Measurements from ENCODE around the gene ATXN7L1.
A peak's percentile ranks its signal among the peaks of the same experiment; 100 is the strongest.
"Not testable (repeated sequence)": the region's sequence is repeated elsewhere in the genome, so short reads cannot be mapped to it uniquely, and the experiment has no call there.

The ATXN7L1 gene

GRCh38 chr7:105731042-105731441 is 145.4 kb downstream of the ATXN7L1 start:
- DNase-seq = no peak

DNA sequence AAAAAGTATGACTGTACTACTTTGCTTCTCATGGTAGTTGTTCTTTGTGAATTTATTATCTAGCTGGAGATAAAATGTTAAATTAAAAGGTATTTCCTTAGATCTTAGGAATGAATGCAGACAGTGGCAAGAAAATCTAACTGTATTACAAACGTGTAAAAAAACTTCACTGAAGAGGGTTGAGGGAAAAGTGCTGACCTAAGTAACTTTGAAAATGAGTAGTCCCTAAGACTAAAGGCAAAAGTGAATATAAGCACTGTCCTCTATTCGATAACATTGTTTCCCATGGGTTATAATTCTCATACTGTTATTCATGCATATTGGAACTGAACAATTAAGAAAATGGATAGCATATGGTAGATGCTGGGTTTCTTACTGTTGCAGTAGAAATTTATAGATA is 148.4 kb downstream of the ATXN7L1 start:
- DNase-seq = no peak

GRCh38 chr7:105724688-105725087 is 151.7 kb downstream of the ATXN7L1 start:
- no peak for DNase-seq

- no peak for DNase-seq
Observed at GRCh38 chr7:105723572-105723971, 152.8 kb downstream of the ATXN7L1 start.

DNA sequence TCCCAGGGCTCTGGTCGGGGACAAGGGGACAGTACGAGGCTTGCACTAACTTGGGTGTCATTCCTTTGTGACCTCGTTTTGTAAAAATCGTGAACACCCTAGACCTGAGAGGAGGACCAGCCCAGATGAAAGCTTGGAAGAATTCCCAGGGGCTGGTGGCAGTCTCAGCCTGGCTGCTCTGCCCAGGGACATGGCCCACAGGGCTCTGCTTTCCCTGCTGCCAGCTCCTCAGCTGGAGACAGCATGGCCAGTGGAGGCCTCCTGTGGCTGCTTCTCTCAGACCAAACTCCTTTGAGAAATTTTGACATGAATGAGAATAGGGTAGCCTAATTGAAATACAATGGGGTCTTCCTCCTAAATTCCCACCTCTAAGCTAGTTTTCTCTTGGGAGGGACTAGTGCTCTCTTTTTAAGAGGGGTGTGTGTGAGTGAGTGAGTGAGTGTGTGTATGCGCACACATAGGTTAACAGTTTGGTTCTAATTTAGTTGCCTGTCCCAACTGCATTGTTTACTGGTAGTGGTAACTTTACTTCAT is 154.8 kb downstream of the ATXN7L1 start:
- DNase-seq = no peak

DNA sequence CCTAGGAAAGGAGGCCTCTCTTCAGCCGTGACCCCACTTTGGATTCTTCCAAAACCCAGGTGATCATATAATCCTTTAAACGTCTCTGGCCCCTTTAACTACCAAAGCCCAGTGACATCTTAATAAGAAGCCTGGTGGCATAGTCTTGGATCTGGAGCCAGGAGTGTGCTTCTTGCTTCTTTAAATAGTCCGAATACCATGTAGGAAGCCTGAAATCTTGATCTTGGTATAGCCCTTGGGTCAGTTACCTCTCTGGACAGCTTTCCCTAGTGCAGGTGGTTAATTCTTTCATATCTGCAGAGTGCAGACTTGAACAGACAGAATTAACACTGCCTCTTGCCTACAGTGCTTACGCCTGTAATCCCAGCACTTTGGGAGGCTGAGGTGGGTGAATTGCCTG is 156.5 kb downstream of the ATXN7L1 start:
- DNase-seq = no peak

DNA sequence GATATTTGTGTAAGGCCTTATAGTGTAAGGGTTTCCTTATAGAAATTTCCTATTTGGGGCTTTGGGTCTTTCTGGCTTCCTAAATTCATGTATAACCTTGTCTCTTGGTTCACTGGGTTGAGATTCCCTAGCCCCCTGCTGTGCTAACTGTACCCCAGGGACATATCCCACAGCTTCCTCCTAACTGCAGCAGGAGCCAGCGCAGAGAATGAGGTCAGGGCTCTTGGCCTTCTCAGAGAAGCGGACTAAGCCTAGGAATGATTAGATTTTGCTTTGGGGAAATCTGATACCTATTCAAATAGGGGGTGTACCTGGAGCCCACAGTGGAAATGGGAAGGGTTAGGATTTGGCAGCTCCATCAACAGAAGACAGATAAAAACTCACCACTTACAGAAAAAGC is 157.0 kb downstream of the ATXN7L1 start:
- DNase-seq = no peak

GRCh38 chr7:105718511-105718925 is 157.9 kb downstream of the ATXN7L1 start:
- DNase-seq = no peak

DNA sequence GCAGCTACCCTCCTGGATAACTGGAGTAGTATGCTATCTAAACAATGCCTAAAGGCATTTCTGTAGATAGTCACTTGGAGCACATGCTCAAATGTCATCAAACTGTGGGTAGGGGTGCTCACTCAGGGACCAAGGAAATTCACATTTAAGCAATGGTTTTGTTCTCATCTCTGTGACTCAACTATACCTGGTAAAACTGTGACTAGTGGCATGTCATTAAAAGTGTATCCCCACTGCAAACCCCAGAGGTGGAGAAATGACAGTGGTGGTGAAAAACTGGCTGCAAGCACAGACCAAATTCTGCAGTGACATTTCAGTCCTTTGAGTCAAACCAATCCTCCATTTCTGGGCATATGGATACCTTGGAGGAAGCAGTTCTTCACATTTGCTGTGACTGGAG is 160.9 kb downstream of the ATXN7L1 start:
- peak; percentile 47 for DNase-seq

DNA sequence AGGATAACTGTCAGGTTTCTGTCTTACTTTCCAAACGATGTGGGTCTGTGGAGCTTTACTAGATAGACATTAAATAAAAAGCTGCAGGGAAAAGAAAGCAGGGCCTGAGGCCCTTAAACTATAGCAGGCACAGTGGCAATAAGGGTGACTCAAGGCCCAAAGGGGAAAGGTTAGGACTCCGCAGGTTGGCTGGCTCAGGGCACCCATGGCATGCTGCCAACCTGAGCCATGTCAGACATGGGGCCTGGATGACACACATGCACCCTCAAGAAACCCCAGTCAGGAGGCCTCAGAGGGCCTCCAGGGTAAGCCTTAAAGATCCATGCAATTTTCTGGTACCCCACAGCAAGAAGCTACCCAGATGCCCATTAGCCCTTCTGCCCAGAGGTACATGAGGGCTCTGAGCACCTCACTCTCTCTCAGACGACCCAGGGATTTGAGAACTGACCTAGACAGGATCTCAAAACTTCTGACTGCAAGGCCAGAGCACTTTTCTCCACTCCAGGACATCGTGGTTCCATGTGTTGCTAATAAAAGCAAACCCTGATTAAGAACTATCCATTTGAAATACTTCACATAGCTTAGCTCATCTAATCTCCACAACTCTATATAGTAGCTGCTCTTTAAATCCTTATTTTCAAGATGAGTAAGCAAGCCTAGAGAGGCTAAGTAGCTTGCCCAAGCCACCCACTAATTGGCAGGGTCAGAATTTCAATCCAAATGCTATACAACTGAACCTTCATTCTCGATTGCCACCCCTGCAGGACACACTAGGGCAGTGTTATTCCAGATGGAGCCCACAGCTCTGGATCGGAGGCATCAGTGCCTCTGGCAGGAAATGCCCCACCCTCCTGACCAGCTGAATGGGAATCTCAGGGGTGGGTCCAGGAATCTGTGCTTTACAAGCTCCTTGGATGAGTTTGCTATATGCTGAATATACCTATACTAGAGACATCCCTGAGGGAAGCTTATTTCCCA is 162.6 kb downstream of the ATXN7L1 start:
- no peak for DNase-seq

- DNase-seq = no peak
Observed at GRCh38 chr7:105712877-105713276, 163.5 kb downstream of the ATXN7L1 start.

- DNase-seq = no peak
Observed at GRCh38 chr7:105711726-105712402, 164.5 kb downstream of the ATXN7L1 start.

- not testable (repeated sequence) for DNase-seq
Observed at GRCh38 chr7:105710720-105711119, 165.7 kb downstream of the ATXN7L1 start.

- DNase-seq = no peak
Observed at GRCh38 chr7:105708763-105709080, 167.7 kb downstream of the ATXN7L1 start.

- no peak for DNase-seq
Observed at GRCh38 chr7:105707967-105708762, 168.2 kb downstream of the ATXN7L1 start.

- DNase-seq = no peak
Observed at GRCh38 chr7:105707381-105707780, 169.0 kb downstream of the ATXN7L1 start.

DNA sequence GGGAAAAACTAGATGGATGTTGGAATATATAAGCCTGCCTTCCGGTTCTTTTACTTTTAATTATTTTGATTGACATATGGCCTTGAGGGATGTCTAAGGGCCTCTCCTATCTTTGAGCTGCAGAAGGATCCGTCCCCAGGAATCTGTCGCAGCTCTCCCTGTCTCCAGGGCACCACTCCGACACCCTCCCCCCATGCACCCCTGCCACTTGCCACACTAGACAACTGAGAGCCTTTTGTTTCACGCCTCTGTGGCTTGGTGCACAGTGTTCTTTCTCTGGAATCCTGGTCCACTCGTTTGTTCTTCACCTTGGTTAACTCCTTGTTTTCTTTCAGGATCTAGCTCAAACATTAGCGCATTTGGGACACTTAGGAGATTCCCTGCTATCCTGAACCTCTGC is 171.0 kb downstream of the ATXN7L1 start:
- DNase-seq = no peak

GRCh38 chr7:105703207-105703930 is 173.0 kb downstream of the ATXN7L1 start:
- no peak for DNase-seq

GRCh38 chr7:105699568-105700236 is 176.7 kb downstream of the ATXN7L1 start:
- DNase-seq = no peak

- no peak for DNase-seq
Observed at GRCh38 chr7:105698531-105698930, 177.9 kb downstream of the ATXN7L1 start.

DNA sequence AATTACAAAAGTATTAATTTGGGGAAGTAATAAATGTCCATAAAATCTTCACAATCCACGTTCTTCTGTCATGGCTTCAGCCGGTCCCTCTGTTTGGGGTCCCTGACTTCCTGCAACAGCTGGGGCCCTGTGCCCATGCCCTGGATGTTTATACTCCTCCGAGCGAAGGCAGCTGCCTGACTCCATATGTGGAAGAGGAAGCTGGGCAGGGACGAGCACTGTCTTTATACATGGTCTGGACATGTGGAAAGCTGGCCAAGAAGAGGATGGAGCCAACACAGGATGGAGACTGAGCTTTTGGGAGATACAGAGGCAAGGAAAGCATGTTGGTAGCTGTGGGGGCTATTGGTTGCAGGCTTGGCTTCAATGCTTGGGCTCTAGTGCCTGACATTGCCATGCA is 178.6 kb downstream of the ATXN7L1 start:
- no peak for DNase-seq

DNA sequence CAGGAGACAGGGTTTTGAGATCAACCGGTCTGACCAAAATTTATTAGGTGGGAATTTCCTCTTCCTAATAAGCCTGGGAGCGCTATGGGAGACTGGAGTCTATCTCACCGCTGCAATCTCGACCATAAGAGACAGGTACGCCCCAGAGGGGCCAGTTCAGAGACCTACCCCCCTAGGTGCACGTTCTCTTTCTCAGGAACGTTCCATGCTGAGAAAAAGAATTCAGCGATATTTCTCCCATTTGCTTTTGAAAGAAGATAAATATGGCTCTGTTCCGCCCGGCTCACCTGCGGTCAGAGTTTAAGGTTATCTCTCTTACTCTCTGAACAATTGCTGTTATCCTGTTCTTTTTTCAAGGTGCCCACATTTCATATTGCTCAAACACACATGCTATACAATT is 179.2 kb downstream of the ATXN7L1 start:
- DNase-seq = not testable (repeated sequence)
